Kidney epithelial cell (primary cell): ENCODE results near the gene TMEM182. TPM values are rescaled to one million over a fixed set of nuclear protein-coding genes. Genes with fewer than 3 reads are reported as not detected.

Experiments
- DNase-seq: peaks from one replicate; pipeline ENCODE4 v3.0.0-alpha.2; 2010; ENCODE audit warnings: low read depth
- H3K27me3 ChIP-seq: 2 replicates; pipeline ENCODE4 v1.6.0; 2011; ENCODE audit warnings: low read length; ENCODE audit not compliant: control insufficient read depth, insufficient read depth
- H3K36me3 ChIP-seq: 2 replicates; pipeline ENCODE4 v1.5.1; 2011; ENCODE audit warnings: low read length; ENCODE audit not compliant: control insufficient read depth, insufficient read depth
- H3K4me3 ChIP-seq: 2 replicates; pipeline ENCODE4 v1.5.1; 2011; ENCODE audit warnings: low read depth, mild to moderate bottlenecking, control low read depth, low read length
- total RNA-seq: library from RNA; depleted of rRNA; stranded (reverse); fragments of >200 nt; gene quantifications from 2 replicates; pipeline ENCODE4 v1.2.3, GENCODE V29; 2015
- TF ChIP-seq, protein P1 (sequence below): IDR thresholded peaks from 2 replicates; pipeline ENCODE4 v1.5.1; 2011; ENCODE audit warnings: mild to moderate bottlenecking, moderate library complexity, low read length, control low read depth, inconsistent platforms; ENCODE audit not compliant: insufficient read depth, poor library complexity, severe bottlenecking

TMEM182 gene
- total RNA-seq, 1 donor from 2014 or later = 5.9 TPM

DNA sequence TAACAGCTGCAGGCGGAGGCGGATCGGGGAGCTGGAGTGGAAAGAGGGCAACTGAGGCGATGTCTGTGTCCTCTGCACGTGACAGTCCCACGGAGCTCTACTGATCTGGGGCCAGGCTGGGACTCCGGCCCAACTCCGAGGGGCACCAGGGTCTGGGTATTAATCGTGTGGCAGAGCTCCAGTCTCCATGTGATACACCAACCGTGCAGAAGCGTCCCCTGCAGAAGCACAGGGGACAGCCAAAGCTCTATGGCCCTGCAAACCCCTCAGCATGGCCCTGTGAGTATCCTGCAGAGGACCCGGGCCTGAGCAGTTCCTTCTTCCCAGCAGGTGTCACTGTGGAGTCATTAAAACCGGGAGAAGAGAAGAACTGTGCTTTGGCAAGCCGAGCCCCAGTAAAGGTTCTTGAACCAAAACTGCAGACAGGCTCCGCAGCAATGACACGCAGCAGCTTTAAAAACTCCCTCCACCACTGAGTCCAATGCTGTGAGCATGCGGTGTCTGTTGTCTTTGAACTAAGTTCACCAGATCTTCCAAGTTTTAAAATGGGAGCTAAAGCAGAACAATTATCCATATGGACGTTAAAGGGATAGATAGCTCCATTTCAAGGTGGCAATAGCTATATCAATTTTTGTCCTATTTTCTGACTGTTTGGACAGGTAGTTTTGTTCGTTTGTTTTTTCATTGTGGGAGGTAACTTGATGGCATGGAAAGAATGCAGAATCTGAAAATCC is 79.4 kb downstream of the TMEM182 start:
- no peaks in the 10 kb centered on the region for H3K36me3 ChIP-seq
- TF ChIP-seq, protein P1, sequence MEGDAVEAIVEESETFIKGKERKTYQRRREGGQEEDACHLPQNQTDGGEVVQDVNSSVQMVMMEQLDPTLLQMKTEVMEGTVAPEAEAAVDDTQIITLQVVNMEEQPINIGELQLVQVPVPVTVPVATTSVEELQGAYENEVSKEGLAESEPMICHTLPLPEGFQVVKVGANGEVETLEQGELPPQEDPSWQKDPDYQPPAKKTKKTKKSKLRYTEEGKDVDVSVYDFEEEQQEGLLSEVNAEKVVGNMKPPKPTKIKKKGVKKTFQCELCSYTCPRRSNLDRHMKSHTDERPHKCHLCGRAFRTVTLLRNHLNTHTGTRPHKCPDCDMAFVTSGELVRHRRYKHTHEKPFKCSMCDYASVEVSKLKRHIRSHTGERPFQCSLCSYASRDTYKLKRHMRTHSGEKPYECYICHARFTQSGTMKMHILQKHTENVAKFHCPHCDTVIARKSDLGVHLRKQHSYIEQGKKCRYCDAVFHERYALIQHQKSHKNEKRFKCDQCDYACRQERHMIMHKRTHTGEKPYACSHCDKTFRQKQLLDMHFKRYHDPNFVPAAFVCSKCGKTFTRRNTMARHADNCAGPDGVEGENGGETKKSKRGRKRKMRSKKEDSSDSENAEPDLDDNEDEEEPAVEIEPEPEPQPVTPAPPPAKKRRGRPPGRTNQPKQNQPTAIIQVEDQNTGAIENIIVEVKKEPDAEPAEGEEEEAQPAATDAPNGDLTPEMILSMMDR = peak; percentile 77
- no peaks in the 10 kb centered on the region for H3K27me3 ChIP-seq
- no peak overlapping the region for H3K4me3 ChIP-seq
- DNase-seq = peak; percentile 18

DNA sequence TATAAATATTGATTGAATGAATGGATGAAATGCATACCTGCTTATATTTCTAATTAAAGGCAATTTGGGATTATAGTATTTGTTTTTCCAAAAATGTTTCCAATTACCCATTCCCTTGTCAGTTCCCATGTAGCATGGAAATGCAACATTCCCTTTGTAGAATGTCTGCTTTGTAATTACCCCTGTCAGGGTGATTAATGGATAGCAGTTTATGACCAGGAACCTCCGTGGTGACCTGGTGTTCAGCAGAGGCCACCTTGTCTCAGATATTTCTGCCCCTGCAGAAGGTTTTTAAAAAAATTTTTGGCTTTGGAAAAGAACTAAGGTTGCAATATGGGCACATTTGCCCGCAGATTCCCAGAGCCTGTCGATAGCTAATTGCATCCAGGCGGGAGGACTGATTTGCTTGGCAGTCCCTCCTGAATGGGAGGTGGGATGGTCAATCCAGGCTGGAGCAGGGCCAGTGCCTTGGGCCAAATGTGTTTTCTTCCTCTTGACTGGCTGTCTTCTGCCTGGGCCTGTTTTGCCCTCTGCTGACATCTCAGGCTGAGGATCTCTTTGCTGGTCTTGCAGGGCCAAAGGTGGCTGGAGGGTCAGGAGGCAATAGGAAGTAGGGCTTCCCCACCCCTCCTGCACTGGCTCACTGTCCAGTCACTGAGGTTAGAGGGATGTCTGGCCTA is 82.1 kb downstream of the TMEM182 start:
- DNase-seq = no peak
- Histone ChIP-seq H3K36me3 (no peaks in the 10 kb centered on the region), H3K27me3 (no peaks in the 10 kb centered on the region), H3K4me3 (no peak overlapping the region)
- TF ChIP-seq, protein P1 = no peak

DNA sequence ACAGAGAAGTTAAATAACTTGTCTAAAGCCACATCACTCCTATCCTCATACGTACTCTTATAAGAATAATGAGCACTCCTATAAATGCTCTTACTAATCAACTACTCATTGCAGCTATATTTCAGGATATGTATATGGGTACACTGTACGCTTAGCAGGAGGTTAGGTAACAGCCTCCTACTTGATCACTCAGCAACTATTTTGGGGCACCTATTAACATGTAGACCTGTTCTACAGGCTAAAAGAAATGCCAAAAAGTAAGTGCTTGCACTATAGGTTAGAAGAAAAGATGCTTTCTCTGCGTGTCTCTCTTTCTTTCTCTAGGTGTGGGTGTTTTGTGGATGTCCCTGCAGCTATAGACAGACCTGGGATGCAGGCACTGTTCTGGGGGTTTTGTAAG is 83.1 kb downstream of the TMEM182 start:
- Histone ChIP-seq H3K4me3 (no peak overlapping the region), H3K36me3 (no peaks in the 10 kb centered on the region), H3K27me3 (no peaks in the 10 kb centered on the region)
- TF ChIP-seq, protein P1 = no peak
- DNase-seq = no peak

DNA sequence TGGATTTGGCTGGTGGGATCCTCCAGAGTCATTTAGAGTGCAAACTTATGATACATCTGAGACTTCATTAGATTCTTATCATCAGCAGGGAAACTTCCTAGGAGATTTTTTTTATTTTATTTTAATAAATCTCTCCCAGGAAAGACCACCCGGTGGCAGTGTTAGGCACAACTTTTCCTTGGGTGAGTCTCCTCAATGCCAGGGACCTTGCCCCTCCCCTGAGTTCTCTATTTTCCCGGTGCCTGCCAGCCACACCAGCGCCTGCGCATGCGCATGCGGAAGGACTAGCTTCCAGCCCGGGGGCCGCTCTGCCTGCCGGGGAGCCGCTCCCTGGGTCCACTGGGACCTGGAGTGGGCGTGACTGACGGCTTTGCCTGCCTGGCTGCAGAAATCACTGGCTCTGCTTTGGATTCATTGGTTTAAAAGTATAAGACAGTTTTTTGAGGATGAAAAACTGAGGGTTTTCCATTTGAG is 86.6 kb downstream of the TMEM182 start:
- TF ChIP-seq, protein P1 = peak; percentile 41
- DNase-seq = peak; percentile 58
- Histone ChIP-seq H3K36me3 (no peaks in the 10 kb centered on the region), H3K27me3 (no peaks in the 10 kb centered on the region), H3K4me3 (peak overlapping the region; percentile 24)

DNA sequence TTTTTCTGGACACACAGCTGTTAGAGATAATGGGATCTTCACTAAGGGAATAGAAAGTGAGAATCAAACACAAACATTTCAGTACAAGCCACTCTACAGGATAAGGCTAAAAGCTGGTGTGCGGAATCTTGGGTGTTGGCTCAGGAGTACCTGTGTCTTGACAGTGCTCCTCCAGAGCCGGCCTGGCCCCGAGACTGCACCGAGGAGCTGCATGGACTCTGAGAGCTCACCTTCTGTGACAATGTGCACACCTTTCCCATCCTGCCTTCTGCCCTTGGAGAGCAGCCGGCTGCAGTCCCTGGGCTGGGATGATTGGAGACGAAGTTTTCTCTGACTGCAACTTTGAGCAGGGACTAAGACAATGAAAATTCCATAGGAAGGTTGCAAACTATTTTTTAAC is 89.1 kb downstream of the TMEM182 start:
- H3K27me3 ChIP-seq = no peaks in the 10 kb centered on the region
- no peaks in the 10 kb centered on the region for H3K36me3 ChIP-seq
- no peak overlapping the region for H3K4me3 ChIP-seq
- TF ChIP-seq, protein P1 = no peak
- no peak for DNase-seq
